Peyer's patch (tissue), 4 donors: ENCODE results near the gene SFXN1.

Source experiments
- POLR2A ChIP-seq, 2 donors: fragments of 450-650 bp; IDR thresholded peaks; one replicate each; pipeline ENCODE4 v1.5.1; 2017; ENCODE audit warnings: antibody characterized with exemption in 2 of 2, mild to moderate bottlenecking in 2 of 2, moderate library complexity in 2 of 2
- TF ChIP-seq, protein P1 (sequence below), 6 experiments: fragments of 450-650 bp in 4 of 6; fragments of 200-600 bp in 2 of 6; sonication (generic) in 1 of 6; IDR thresholded peaks; one replicate each; pipeline ENCODE4 v1.5.1; 2017 to 2019; ENCODE audit warnings: antibody characterized with exemption in 6 of 6, mild to moderate bottlenecking in 3 of 6, moderate library complexity in 1 of 6

DNA sequence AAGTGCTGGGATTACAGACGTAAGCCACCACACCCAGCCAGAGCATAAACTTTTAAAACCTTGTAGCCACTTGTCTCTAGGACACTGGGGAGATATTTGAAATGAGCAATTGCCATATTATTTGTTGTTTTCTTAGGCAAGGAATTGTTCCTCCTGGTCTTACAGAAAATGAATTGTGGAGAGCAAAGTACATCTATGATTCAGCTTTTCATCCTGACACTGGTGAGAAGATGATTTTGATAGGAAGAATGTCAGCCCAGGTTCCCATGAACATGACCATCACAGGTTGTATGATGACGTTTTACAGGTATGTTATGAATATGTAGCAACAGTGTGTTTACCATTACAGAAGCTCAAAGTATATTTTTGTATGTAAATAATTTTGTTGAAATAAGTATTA lies 30.5 kb downstream of the SFXN1 start:
- TF ChIP-seq, protein P1, sequence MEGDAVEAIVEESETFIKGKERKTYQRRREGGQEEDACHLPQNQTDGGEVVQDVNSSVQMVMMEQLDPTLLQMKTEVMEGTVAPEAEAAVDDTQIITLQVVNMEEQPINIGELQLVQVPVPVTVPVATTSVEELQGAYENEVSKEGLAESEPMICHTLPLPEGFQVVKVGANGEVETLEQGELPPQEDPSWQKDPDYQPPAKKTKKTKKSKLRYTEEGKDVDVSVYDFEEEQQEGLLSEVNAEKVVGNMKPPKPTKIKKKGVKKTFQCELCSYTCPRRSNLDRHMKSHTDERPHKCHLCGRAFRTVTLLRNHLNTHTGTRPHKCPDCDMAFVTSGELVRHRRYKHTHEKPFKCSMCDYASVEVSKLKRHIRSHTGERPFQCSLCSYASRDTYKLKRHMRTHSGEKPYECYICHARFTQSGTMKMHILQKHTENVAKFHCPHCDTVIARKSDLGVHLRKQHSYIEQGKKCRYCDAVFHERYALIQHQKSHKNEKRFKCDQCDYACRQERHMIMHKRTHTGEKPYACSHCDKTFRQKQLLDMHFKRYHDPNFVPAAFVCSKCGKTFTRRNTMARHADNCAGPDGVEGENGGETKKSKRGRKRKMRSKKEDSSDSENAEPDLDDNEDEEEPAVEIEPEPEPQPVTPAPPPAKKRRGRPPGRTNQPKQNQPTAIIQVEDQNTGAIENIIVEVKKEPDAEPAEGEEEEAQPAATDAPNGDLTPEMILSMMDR (IDR thresholded peaks at IDR 0.05): no peak
- TF ChIP-seq POLR2A (IDR thresholded peaks at IDR 0.05): no peak
